Thyroid gland (tissue), 4 donors: ENCODE data around the gene CDC14A.

Experiments used
- POLR2A ChIP-seq, 2 donors: fragments of 450-650 bp; IDR thresholded peaks; one replicate each; pipeline ENCODE4 v1.6.1; 2017; ENCODE audit warnings: antibody characterized with exemption in 2 of 2, mild to moderate bottlenecking in 2 of 2, moderate library complexity in 1 of 2
- TF ChIP-seq, protein P1 (sequence below), 6 experiments: fragments of 200-600 bp in 3 of 6; fragments of 450-650 bp in 3 of 6; sonication (generic) in 3 of 6; IDR thresholded peaks; one replicate each; pipeline ENCODE4 v1.5.1; 2016 to 2019; ENCODE audit warnings: antibody characterized with exemption in 6 of 6, mild to moderate bottlenecking in 2 of 6, inconsistent platforms in 1 of 6, moderate library complexity in 1 of 6

- TF ChIP-seq POLR2A (IDR thresholded peaks at IDR 0.05): no peak
- TF ChIP-seq, protein P1, sequence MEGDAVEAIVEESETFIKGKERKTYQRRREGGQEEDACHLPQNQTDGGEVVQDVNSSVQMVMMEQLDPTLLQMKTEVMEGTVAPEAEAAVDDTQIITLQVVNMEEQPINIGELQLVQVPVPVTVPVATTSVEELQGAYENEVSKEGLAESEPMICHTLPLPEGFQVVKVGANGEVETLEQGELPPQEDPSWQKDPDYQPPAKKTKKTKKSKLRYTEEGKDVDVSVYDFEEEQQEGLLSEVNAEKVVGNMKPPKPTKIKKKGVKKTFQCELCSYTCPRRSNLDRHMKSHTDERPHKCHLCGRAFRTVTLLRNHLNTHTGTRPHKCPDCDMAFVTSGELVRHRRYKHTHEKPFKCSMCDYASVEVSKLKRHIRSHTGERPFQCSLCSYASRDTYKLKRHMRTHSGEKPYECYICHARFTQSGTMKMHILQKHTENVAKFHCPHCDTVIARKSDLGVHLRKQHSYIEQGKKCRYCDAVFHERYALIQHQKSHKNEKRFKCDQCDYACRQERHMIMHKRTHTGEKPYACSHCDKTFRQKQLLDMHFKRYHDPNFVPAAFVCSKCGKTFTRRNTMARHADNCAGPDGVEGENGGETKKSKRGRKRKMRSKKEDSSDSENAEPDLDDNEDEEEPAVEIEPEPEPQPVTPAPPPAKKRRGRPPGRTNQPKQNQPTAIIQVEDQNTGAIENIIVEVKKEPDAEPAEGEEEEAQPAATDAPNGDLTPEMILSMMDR (IDR thresholded peaks at IDR 0.05): no peak
Measured at GRCh38 chr1:100423832-100424337, 71.6 kb downstream of the CDC14A start.
